Spleen (tissue), 11 donors: ENCODE results near the gene OR2AG2. TPM values are rescaled to one million over a fixed set of nuclear protein-coding genes. Genes with fewer than 3 reads are reported as not detected.

ENCODE experiments used
- DNase-seq: peaks from one replicate; pipeline ENCODE4 v3.0.0-alpha.2; 2020
- H3K27ac ChIP-seq, 8 donors: fragments of 200-600 bp; sonication (generic) in 7 of 8; 1 replicate in 4 of 8; 2 replicates in 4 of 8; pipeline versions ENCODE4 v1.5.0 to v1.8.0; 2016 to 2021; ENCODE audit warnings: inconsistent platforms in 4 of 8, mild to moderate bottlenecking in 4 of 8, moderate library complexity in 1 of 8
- H3K27me3 ChIP-seq, 7 donors: fragments of 200-600 bp; sonication (generic) in 6 of 7; replicated peaks in 1 of 7; 1 replicate in 4 of 7; 2 replicates in 3 of 7; pipeline versions ENCODE4 v1.5.0 to v1.8.0; 2016 to 2021; ENCODE audit warnings: inconsistent platforms in 3 of 7, mild to moderate bottlenecking in 1 of 7
- H3K36me3 ChIP-seq, 6 donors: fragments of 200-600 bp; sonication (generic) in 5 of 6; 1 replicate in 4 of 6; 2 replicates in 2 of 6; pipeline versions ENCODE4 v1.5.0 to v1.8.0; 2016 to 2021; ENCODE audit warnings: inconsistent platforms in 2 of 6
- H3K4me1 ChIP-seq, 6 donors: fragments of 200-600 bp; sonication (generic) in 5 of 6; 1 replicate in 3 of 6; 2 replicates in 3 of 6; pipeline versions ENCODE4 v1.5.0 to v1.8.0; 2016 to 2021; ENCODE audit warnings: inconsistent platforms in 3 of 6
- H3K4me3 ChIP-seq, 8 donors: fragments of 200-600 bp; sonication (generic) in 7 of 8; 1 replicate in 4 of 8; 2 replicates in 4 of 8; pipeline versions ENCODE4 v1.5.0 to v1.8.0; 2016 to 2021; ENCODE audit warnings: inconsistent platforms in 4 of 8, mild to moderate bottlenecking in 4 of 8, moderate library complexity in 2 of 8
- H3K9me3 ChIP-seq, 8 donors: fragments of 200-600 bp; sonication (generic) in 7 of 8; 1 replicate in 4 of 8; 2 replicates in 4 of 8; pipeline versions ENCODE4 v1.5.0 to v1.8.0; 2016 to 2021; ENCODE audit warnings: inconsistent platforms in 4 of 8
- CTCF ChIP-seq, 11 experiments: fragments of 200-600 bp in 7 of 11; fragments of 450-650 bp in 4 of 11; sonication (generic) in 4 of 11; IDR thresholded peaks in 8 of 11; conservative IDR thresholded peaks in 3 of 11; 1 replicate in 7 of 11; 2 replicates in 4 of 11; pipeline versions ENCODE4 v1.4.0 to v1.8.0; 2016 to 2021; ENCODE audit warnings: antibody characterized with exemption in 11 of 11, inconsistent platforms in 4 of 11, mild to moderate bottlenecking in 1 of 11
- POLR2A ChIP-seq, 3 donors: fragments of 450-650 bp; IDR thresholded peaks; one replicate each; pipeline ENCODE4 v1.5.1; 2017; ENCODE audit warnings: antibody characterized with exemption in 3 of 3, mild to moderate bottlenecking in 1 of 3
- POLR2AphosphoS5 ChIP-seq, 3 donors: sonication (generic); formaldehyde crosslinking; IDR thresholded peaks; one replicate each; pipeline ENCODE4 v1.5.1; 2017; ENCODE audit warnings: antibody characterized with exemption in 3 of 3
- WGBS, 5 donors: extraction: QIAGEN DNeasy Blood & Tissue Kit in 3 of 5; methylation state at CpG; one replicate each; pipeline versions ENCODE4 v1.1.5 to v1.1.7; 2013 to 2018; 5-methylcytosine and 5-hydroxymethylcytosine counted together
- intact Hi-C: fragments of 100-400 bp; cut with DNase I; formaldehyde crosslinking; loops from one replicate; pipeline ENCODE4 v1.15.0; 2023; ENCODE audit warnings: low total_unique reads
- polyA plus RNA-seq, 3 donors: library from polyadenylated mRNA; stranded (reverse); fragments of 200-250 nt; gene quantifications; one replicate each; pipeline ENCODE4 v1.2.1, GENCODE V29; 2013
- total RNA-seq, 7 donors: library from RNA; depleted of rRNA in 3 of 7; stranded (reverse); fragments of >200 nt in 3 of 7; fragmentation: NEBNext Ultra II Directional in 4 of 7; extraction: Animal tissue kit (Norgen Biotek cat#: 25700) in 4 of 7; gene quantifications; one replicate each; pipeline versions ENCODE4 v1.1.0 to v1.2.1, GENCODE V29; 2016 to 2021
- donor health status: healthy with polysubstance abuse.
- donor health status: DM: no; HTN: no; CAD: no; lungs with moderate emphysema.
- donor health status: DM: no; HTN: no; CAD: no.
- donor health status: Bipolar disorder and iron deficiency.
- donor health status: healthy.
- donor health status: DM: no; HTN: no; CAD: no.
- donor health status: DM: yes; HTN: yes; CAD: no.

Gene OR2AG2
- total and polyA plus RNA-seq, 10 donors: 0.03 to 0.34 (median 0.18) TPM; not detected in 4

- DNase-seq: no peak
- TF ChIP-seq POLR2A (IDR thresholded peaks at IDR 0.05) (no peak), CTCF (IDR thresholded peaks at IDR 0.05 in 8 of 11, conservative IDR thresholded peaks at IDR 0.05 in 3 of 11) (no peak), POLR2AphosphoS5 (IDR thresholded peaks at IDR 0.05) (no peak)
- Histone ChIP-seq H3K27ac (no peak overlapping the region), H3K27me3 (no peaks in the 10 kb centered on the region), H3K36me3 (no peaks in the 10 kb centered on the region), H3K9me3 (no peaks in the 10 kb centered on the region), H3K4me3 (no peak overlapping the region), H3K4me1 (no peaks in the 10 kb centered on the region)
- intact Hi-C loops: no loop called here
Observed at GRCh38 chr11:6778518-6778917, 6.7 kb upstream of the OR2AG2 start.

DNA sequence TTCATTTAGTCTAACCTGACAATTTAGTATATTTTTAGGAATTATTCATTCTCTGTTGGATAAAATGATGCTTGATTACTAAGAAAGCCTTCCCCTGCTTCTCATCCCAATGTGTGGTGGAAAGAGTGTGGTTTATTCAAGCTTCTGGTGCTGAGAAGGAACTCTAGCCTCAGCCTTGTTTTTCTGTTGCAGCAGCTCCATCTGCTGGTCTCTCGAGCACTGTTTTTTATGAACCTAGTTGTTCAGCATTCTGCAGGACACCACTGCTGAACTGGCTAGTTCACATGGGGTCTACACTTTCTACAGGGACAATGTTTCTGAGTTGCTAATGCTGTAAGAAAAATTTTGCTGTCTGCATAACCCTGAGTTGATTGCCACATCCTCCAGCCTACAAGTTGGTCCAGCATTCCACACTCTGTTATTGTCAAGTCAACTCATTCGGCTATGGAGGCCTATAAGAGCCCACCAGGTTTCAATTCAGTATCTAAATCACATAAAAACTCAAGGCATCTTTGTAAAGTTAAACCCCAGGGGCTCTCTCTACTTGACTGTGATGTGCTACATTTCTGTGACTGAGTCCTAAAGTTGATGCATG lies 14.3 kb downstream of the OR2AG2 start:
- TF ChIP-seq POLR2A (IDR thresholded peaks at IDR 0.05): no peak
- peak; percentile 49 to 79 (median 62) for TF ChIP-seq CTCF (IDR thresholded peaks at IDR 0.05 in 8 of 11, conservative IDR thresholded peaks at IDR 0.05 in 3 of 11)
- peak in 1 of 3 donors; percentile 22 for TF ChIP-seq POLR2AphosphoS5 (IDR thresholded peaks at IDR 0.05)
- Histone ChIP-seq H3K4me3 (no peak overlapping the region), H3K27ac (no peak overlapping the region), H3K36me3 (no peaks in the 10 kb centered on the region), H3K4me1 (peaks cover 0 to 7% (median 2%) of the 10 kb centered on the region in 6 donors), H3K27me3 (no peaks in the 10 kb centered on the region), H3K9me3 (no peaks in the 10 kb centered on the region)
- peak; percentile 65 for DNase-seq
- intact Hi-C loops: loop anchor here (10.0 kb wide), 1 partner anchor 53 kb away; no protein-coding TSS in a partner anchor
- WGBS, 5 donors: 47 to 52% (median 50%) methylated on average over 2 of the region's 2 CpGs

DNA sequence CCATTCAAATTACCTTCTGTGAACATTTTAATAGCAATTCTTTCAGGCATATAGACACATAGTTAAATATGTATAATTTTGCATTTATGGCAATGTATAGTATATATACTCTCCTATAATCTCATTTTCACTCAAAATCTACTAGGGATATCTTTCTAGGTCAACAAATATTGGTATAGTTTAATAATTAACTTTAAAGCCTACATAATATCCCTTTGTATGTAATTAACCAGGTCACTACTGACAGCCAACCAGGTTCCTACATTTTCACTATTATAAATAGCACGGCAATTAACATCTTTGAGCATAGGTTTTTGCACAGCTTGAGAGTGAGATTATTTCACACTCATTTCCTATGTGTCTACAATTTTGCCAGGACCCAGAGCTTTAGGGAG lies 15.8 kb downstream of the OR2AG2 start:
- H3K4me1 ChIP-seq: peaks cover 0 to 7% (median 2%) of the 10 kb centered on the region in 6 donors
- H3K27ac ChIP-seq: no peak overlapping the region
- WGBS, 5 donors: 88 to 97% (median 94%) methylated on average over 1 of the region's 1 CpG
- H3K9me3 ChIP-seq: no peaks in the 10 kb centered on the region
- H3K36me3 ChIP-seq: no peaks in the 10 kb centered on the region
- no peaks in the 10 kb centered on the region for H3K27me3 ChIP-seq
- intact Hi-C loops: loop anchor here (10.0 kb wide), 1 partner anchor 51 kb away; no protein-coding TSS in a partner anchor
- DNase-seq: no peak
- TF ChIP-seq CTCF (IDR thresholded peaks at IDR 0.05 in 8 of 11, conservative IDR thresholded peaks at IDR 0.05 in 3 of 11) (no peak), POLR2A (IDR thresholded peaks at IDR 0.05) (no peak), POLR2AphosphoS5 (IDR thresholded peaks at IDR 0.05) (no peak)
- no peak overlapping the region for H3K4me3 ChIP-seq

DNA sequence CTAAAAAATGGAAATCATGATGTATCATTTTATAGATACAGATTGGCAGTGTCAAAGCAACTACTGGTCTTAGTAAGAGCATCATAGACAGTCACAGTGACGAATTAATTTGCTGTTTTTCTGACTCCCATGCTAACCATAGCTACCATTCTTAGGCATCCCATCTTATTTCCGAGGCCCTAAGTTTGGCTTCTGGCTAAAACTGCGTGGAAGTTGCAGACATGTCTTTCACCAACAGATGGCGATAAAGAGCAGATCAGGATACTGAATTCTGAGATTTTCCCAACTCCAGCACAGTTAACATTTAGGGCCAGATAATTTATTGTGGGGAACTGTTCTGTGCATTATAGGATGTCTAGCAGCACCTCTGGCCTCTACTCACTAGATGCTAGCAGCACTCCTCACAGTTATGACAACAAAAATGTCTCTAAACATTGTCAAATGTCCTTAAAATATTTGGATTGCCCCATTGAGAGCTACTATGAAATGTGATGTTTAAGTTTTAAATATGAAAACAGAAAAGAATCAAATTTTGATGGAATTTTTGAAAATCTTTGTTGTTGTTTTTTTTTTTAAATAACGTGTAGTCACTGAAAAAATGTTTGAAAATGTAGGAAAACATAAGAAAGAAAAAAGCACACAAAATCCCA lies 16.3 kb downstream of the OR2AG2 start:
- TF ChIP-seq POLR2AphosphoS5 (IDR thresholded peaks at IDR 0.05): no peak
- TF ChIP-seq CTCF (IDR thresholded peaks at IDR 0.05 in 8 of 11, conservative IDR thresholded peaks at IDR 0.05 in 3 of 11): peak; percentile 40 to 93 (median 77)
- Histone ChIP-seq H3K9me3 (no peaks in the 10 kb centered on the region), H3K27ac (no peak overlapping the region), H3K36me3 (no peaks in the 10 kb centered on the region), H3K4me3 (no peak overlapping the region), H3K4me1 (peaks cover 0 to 7% (median 2%) of the 10 kb centered on the region in 6 donors), H3K27me3 (no peaks in the 10 kb centered on the region)
- 11 to 23% (median 18%) methylated on average over 5 of the region's 5 CpGs for WGBS, 5 donors
- intact Hi-C loops: loop anchor here (10.0 kb wide), 1 partner anchor 51 kb away; no protein-coding TSS in a partner anchor
- no peak for DNase-seq
